ENCODE data around the gene FNIP2. TPM values are rescaled to one million over a fixed set of nuclear protein-coding genes. Genes with fewer than 3 reads are reported as not detected.

FNIP2 gene
- total and polyA plus RNA-seq, 11 donors = 14.5 to 87.4 (median 40.9) TPM

- ATAC-seq (peak; percentile 72 to 89 (median 86)), DNase-seq (peak; percentile 61 to 80 (median 69))
- intact Hi-C loops (cut with DNase I) = loop anchor here in 5 of 10 donors (5.0 kb wide), 2 partner anchors 38 to 43 kb away; partner anchors contain the start of gene FNIP2 (in 2 of the 5)
- H3K36me3 ChIP-seq = no peaks in the 10 kb centered on the region
- TF ChIP-seq POLR2A (IDR thresholded peaks at IDR 0.05) (peak in 1 of 2 donors; percentile 41), CTCF (IDR thresholded peaks at IDR 0.05) (no peak)
- 2 to 18% (median 16%) methylated on average over 3 of the region's 3 CpGs for WGBS, 4 donors
- no peaks in the 10 kb centered on the region for H3K9me3 ChIP-seq
- H3K27ac ChIP-seq = peak overlapping the region; percentile 60 to 91 (median 82)
- peaks cover 12 to 91% (median 68%) of the 10 kb centered on the region in 12 donors for H3K4me1 ChIP-seq
- peak overlapping the region in 8 of 12 donors; percentile 1 to 22 (median 6) for H3K4me3 ChIP-seq
- no peaks in the 10 kb centered on the region for H3K27me3 ChIP-seq
These were observed 41.8 kb downstream of the FNIP2 start for GRCh38 chr4:158810487-158811215.

GRCh38 chr4:158811216-158811540 is 42.4 kb downstream of the FNIP2 start:
- Histone ChIP-seq H3K36me3 (no peaks in the 10 kb centered on the region), H3K27me3 (no peaks in the 10 kb centered on the region), H3K4me3 (peak overlapping the region in 1 of 12 donors; percentile 1), H3K9me3 (no peaks in the 10 kb centered on the region), H3K4me1 (peaks cover 12 to 86% (median 67%) of the 10 kb centered on the region in 12 donors), H3K27ac (peak overlapping the region; percentile 60 to 91 (median 82))
- ATAC-seq (no peak), DNase-seq (no peak)
- TF ChIP-seq CTCF (IDR thresholded peaks at IDR 0.05) (no peak), POLR2A (IDR thresholded peaks at IDR 0.05) (no peak)
- intact Hi-C loops (cut with DNase I) = loop anchor here in 5 of 10 donors (5.0 kb wide), 2 partner anchors 39 to 44 kb away; partner anchors contain the start of gene FNIP2 (in 2 of the 5)

GRCh38 chr4:158811704-158812103 is 42.9 kb downstream of the FNIP2 start:
- Histone ChIP-seq H3K4me3 (no peak overlapping the region), H3K9me3 (no peaks in the 10 kb centered on the region), H3K27ac (peak overlapping the region; percentile 60 to 91 (median 82)), H3K36me3 (no peaks in the 10 kb centered on the region), H3K4me1 (peaks cover 12 to 83% (median 66%) of the 10 kb centered on the region in 12 donors), H3K27me3 (no peaks in the 10 kb centered on the region)
- TF ChIP-seq CTCF (IDR thresholded peaks at IDR 0.05) (peak in 1 of 12 donors; percentile 11), POLR2A (IDR thresholded peaks at IDR 0.05) (no peak)
- intact Hi-C loops (cut with DNase I) = loop anchor here in 5 of 10 donors (5.0 kb wide), 2 partner anchors 39 to 44 kb away; partner anchors contain the start of gene FNIP2 (in 2 of the 5)
- 11 to 15% (median 13%) methylated on average over 6 of the region's 6 CpGs for WGBS, 4 donors
- DNase-seq (peak in 2 of 5 donors; percentile 39 to 55), ATAC-seq (peak; percentile 45 to 63 (median 54))

- H3K4me1 ChIP-seq = peaks cover 12 to 83% (median 67%) of the 10 kb centered on the region in 12 donors
- DNase-seq (no peak), ATAC-seq (peak in 1 of 4 donors; percentile 53)
- H3K9me3 ChIP-seq = no peaks in the 10 kb centered on the region
- H3K27ac ChIP-seq = peak overlapping the region; percentile 60 to 91 (median 82)
- no peak overlapping the region for H3K4me3 ChIP-seq
- no peaks in the 10 kb centered on the region for H3K27me3 ChIP-seq
- no peaks in the 10 kb centered on the region for H3K36me3 ChIP-seq
- intact Hi-C loops (cut with DNase I) = loop anchor here in 5 of 10 donors (5.0 kb wide), 2 partner anchors 40 to 45 kb away; partner anchors contain the start of gene FNIP2 (in 2 of the 5)
- WGBS, 4 donors = 36 to 54% (median 50%) methylated on average over 2 of the region's 2 CpGs
- no peak for TF ChIP-seq CTCF (IDR thresholded peaks at IDR 0.05)
- TF ChIP-seq POLR2A (IDR thresholded peaks at IDR 0.05) = no peak
These were observed 43.3 kb downstream of the FNIP2 start for GRCh38 chr4:158812133-158812532.

Measured in heart left ventricle (tissue), 16 donors.